ENCODE data around the gene NUDT16L1. TPM values are rescaled to one million over a fixed set of nuclear protein-coding genes. Genes with fewer than 3 reads are reported as not detected.

NUDT16L1 gene
- total RNA-seq, 2 experiments from 2014 or later, result 14.9 to 15.9 TPM

GRCh38 chr16:4685292-4685691 is 8.1 kb upstream of the NUDT16L1 start:
- H3K4me3 ChIP-seq (ENCODE audit: low read depth, low read length, poor library complexity, severe bottlenecking), result no peak overlapping the region
- POLR2A ChIA-PET, result no interaction called here
- H3K4me1 ChIP-seq (ENCODE audit: insufficient read depth, low read length, poor library complexity, severe bottlenecking), result no peaks in the 10 kb centered on the region
- no TSS peak for BruUV-seq (replicated peaks)
- CTCF ChIA-PET (ENCODE audit: unreplicated experiment), result no interaction called here
- H3K79me2 ChIP-seq (ENCODE audit: insufficient read depth, low read depth, low read length), result no peaks in the 10 kb centered on the region
- H3K9me2 ChIP-seq (ENCODE audit: insufficient read depth, low read length), result no peaks in the 10 kb centered on the region
- no peak overlapping the region for H3K4me2 ChIP-seq (ENCODE audit: low read length)
- intact Hi-C loops (cut with micrococcal nuclease; ENCODE audit: unreplicated experiment), result no loop called here
- no peak overlapping the region for H3K27ac ChIP-seq (ENCODE audit: low read depth, low read length, poor library complexity, severe bottlenecking)
- H3K9me3 ChIP-seq (ENCODE audit: low read length), result no peaks in the 10 kb centered on the region
- no peak for DNase-seq (ENCODE audit: low spot score)
- H2AFZ ChIP-seq (ENCODE audit: low read length), result no peak overlapping the region
- H4K20me1 ChIP-seq (ENCODE audit: insufficient read depth, low read length), result no peaks in the 10 kb centered on the region
- H3K36me3 ChIP-seq (ENCODE audit: insufficient read depth, low read length), result no peaks in the 10 kb centered on the region
- TF ChIP-seq CTCF (conservative IDR thresholded peaks at IDR 0.05; ENCODE audit: low read length), result no peak

- H2AFZ ChIP-seq (ENCODE audit: low read length), result no peak overlapping the region
- H3K9me3 ChIP-seq (ENCODE audit: low read length), result no peaks in the 10 kb centered on the region
- no peaks in the 10 kb centered on the region for H3K79me2 ChIP-seq (ENCODE audit: insufficient read depth, low read depth, low read length)
- no peak overlapping the region for H3K4me2 ChIP-seq (ENCODE audit: low read length)
- no peaks in the 10 kb centered on the region for H3K36me3 ChIP-seq (ENCODE audit: insufficient read depth, low read length)
- no peak for DNase-seq (ENCODE audit: low spot score)
- no peaks in the 10 kb centered on the region for H3K4me1 ChIP-seq (ENCODE audit: insufficient read depth, low read length, poor library complexity, severe bottlenecking)
- intact Hi-C loops (cut with micrococcal nuclease; ENCODE audit: unreplicated experiment), result no loop called here
- H3K9me2 ChIP-seq (ENCODE audit: insufficient read depth, low read length), result no peaks in the 10 kb centered on the region
- BruUV-seq (replicated peaks), result no TSS peak
- no peak overlapping the region for H3K27ac ChIP-seq (ENCODE audit: low read depth, low read length, poor library complexity, severe bottlenecking)
- ChIA-PET POLR2A (no interaction called here), CTCF (ENCODE audit: unreplicated experiment) (no interaction called here)
- no peaks in the 10 kb centered on the region for H4K20me1 ChIP-seq (ENCODE audit: insufficient read depth, low read length)
- H3K4me3 ChIP-seq (ENCODE audit: low read depth, low read length, poor library complexity, severe bottlenecking), result no peak overlapping the region
- TF ChIP-seq EZH2phosphoT487 (IDR thresholded peaks at IDR 0.05; ENCODE audit: borderline replicate concordance, low read depth, low read length), result no peak
- TF ChIP-seq CTCF (conservative IDR thresholded peaks at IDR 0.05; ENCODE audit: low read length), result no peak
Measured at GRCh38 chr16:4685776-4686496, 7.4 kb upstream of the NUDT16L1 start.

GRCh38 chr16:4686497-4687210 is 6.7 kb upstream of the NUDT16L1 start:
- no peaks in the 10 kb centered on the region for H3K36me3 ChIP-seq (ENCODE audit: insufficient read depth, low read length)

More at GRCh38 chr16:4686497-4687210, 6.7 kb upstream of the NUDT16L1 start:
- no peak for TF ChIP-seq EZH2phosphoT487 (IDR thresholded peaks at IDR 0.05; ENCODE audit: borderline replicate concordance, low read depth, low read length)
- no peak for TF ChIP-seq CTCF (conservative IDR thresholded peaks at IDR 0.05; ENCODE audit: low read length)
- Histone ChIP-seq H3K9me3 (ENCODE audit: low read length) (no peaks in the 10 kb centered on the region), H3K79me2 (ENCODE audit: insufficient read depth, low read depth, low read length) (no peaks in the 10 kb centered on the region), H3K4me2 (ENCODE audit: low read length) (no peak overlapping the region), H3K27ac (ENCODE audit: low read depth, low read length, poor library complexity, severe bottlenecking) (no peak overlapping the region), H2AFZ (ENCODE audit: low read length) (no peak overlapping the region), H3K9me2 (ENCODE audit: insufficient read depth, low read length) (no peaks in the 10 kb centered on the region), H3K4me3 (ENCODE audit: low read depth, low read length, poor library complexity, severe bottlenecking) (no peak overlapping the region), H3K4me1 (ENCODE audit: insufficient read depth, low read length, poor library complexity, severe bottlenecking) (no peaks in the 10 kb centered on the region), H4K20me1 (ENCODE audit: insufficient read depth, low read length) (no peaks in the 10 kb centered on the region)
- BruUV-seq (replicated peaks), result no TSS peak
- DNase-seq (ENCODE audit: low spot score), result no peak
- ChIA-PET CTCF (ENCODE audit: unreplicated experiment) (no interaction called here), POLR2A (no interaction called here)
- intact Hi-C loops (cut with micrococcal nuclease; ENCODE audit: unreplicated experiment), result no loop called here
